Activated T-cell treated with anti-CD3 and anti-CD28 coated beads, Interleukin-2, amount 50 U/mL, for 1 hour (primary cell): ENCODE measurements around the gene ING2.
"Not testable (repeated sequence)": the region's sequence is repeated elsewhere in the genome, so short reads cannot be mapped to it uniquely, and the experiment has no call there.

Source experiments
- DNase-seq: peaks from one replicate; pipeline ENCODE4 v3.0.0-alpha.2; 2020

Gene ING2

GRCh38 chr4:183550345-183551093, 45.7 kb downstream of the ING2 start:
- no peak for DNase-seq

DNA sequence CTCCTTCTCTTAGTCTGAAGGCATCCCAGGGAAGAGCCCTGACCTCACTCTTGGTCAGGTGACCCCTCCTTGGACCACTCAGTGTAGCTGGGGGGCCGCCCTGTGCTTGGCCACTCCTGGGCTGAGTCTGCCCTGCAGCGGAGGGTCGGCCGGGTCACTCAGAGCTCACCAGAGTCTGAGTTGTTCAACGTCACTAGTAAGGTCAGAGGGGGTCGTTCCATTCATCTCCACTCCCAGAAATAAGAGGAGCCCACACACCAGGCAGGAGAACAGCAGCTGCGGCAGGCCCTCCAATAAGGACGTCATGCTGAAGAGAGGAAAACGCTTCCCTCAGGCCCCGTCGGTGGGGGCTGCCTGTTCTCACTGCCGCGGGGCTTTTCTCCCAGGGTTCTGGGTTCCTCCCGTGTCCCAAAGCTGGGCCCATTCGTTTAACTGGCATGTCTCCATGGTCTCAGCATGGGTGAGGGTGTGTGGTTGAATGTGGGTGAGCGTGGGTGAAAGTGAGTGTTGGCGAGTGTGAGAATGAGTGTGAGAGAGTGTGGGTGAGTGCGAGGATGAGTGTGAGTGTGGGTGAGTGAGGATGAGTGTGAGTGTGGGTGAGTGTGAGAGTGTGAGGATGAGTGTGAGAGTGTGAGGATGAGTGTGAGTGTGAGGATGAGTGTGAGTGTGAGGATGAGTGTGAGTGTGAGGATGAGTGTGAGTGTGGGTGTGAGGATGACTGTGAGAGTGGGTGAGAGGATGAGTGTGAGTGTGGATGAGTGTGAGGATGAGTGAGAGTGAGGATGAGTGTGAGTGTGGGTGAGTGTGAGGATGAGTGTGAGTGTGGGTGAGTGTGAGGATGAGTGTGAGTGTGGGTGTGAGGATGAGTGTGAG, 47.7 kb downstream of the ING2 start:
- DNase-seq = no peak

- DNase-seq = not testable (repeated sequence)
Measured at GRCh38 chr4:183553147-183553478, 48.3 kb downstream of the ING2 start.

DNA sequence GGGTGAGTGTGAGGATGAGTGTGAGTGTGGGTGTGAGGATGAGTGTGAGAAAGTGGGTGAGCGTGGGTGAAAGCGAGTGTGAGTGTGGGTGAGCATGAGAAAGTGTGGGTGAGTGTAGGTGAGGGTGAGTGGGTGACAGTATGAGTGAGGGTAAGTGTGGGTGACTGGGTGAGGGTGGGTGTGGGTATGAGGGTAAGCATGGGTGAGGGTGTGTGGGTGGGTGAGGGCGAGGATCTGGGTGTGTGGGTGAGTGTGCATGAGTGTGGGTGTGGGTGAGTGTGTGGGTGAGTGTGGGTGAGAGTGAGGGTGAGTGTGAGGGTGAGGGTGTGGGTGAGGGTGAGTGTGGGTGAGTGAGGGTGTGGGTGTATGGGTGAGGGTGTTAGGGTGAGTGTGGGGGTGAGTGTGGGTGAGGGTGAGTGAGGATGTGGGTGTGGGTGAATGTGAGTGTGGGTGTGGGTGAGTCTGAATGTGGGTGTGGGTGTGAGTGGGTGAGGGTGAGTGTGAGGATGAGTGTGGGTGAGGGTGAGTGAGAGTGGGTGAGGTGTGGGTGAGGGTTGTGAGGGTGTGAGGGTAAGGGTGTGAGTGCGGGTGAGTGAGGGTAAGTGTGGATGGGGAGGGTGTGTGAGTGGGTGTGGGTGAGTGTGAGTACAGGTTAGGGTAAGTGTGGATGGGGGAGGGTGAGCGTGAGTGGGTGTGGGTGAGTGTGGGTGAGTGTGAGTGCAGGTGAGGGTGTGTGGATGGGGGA, 48.9 kb downstream of the ING2 start:
- DNase-seq = no peak

GRCh38 chr4:183554346-183554686, 49.5 kb downstream of the ING2 start:
- no peak for DNase-seq

DNA sequence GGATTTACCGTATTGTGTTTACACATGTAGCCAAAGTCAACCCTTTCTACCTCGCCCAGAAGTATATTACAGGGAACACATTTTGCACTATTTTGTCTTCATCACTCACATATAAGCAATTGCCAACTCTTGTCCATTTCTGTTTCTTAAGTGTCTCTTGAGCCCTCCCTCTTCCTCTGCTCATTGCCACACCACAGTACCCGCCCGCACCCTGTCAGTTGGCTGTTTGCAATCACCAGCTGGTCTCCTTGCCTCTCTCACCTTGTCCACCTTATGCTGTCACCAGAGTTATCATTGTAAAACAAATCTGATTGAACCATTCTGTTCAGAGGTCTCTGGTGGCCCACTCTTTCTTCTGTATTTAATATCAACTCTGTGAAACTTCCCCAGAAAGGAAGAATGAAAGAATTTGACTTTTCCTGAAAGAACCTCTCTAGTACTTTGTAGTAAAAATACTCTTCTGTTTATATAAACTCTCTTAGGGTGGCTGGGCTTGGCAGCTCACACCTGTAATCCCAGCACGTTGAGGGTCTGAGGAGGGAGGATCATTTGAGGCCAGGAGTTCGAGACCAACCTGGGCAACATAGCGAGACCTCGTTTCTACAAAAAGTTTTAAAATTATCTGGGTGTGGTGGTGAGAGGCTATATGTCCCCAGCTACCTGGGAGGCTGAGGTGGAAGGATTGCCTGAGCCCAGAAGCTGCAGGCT, 50.2 kb downstream of the ING2 start:
- DNase-seq = no peak

DNA sequence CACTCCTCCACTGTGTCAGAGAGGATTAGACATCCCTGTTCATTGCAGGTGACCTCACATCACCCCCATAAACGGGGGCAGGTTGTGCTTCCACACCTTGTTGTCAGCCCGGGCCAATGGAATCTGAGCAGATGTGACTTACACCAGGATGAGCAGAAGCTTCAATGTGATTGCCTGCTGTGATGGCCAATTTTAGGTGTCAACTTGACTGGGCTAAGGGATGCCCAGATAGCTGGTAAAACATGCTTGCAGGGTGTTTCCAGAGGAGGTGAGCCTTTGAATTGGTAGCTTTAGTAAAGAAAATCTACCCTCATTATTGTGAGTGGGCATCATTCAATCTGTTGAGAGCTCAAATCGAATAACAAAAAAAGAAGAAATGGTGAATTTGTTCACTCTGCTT, 52.1 kb downstream of the ING2 start:
- no peak for DNase-seq

- DNase-seq = no peak
Measured at GRCh38 chr4:183557611-183558010, 52.8 kb downstream of the ING2 start.

- no peak for DNase-seq
Measured at GRCh38 chr4:183558873-183559272, 54.0 kb downstream of the ING2 start.

DNA sequence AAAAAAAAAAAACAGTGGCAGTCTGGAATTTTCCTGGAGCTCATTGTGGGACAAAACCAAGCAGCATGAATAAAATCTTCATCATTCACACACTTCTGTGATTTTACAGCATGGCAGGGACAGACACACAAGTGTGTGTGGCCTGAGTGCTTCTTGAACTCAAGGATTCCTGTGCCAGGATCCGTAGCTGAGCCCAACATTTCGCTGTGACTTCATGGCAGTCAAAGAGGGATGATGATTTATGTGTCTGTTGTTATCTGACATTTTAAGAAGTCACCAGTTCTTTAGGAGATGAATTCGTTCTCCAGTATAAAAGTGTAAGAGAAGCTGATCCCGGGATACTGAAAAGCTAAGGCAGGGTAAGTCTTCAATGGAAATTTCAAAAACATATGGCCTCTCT, 57.0 kb downstream of the ING2 start:
- no peak for DNase-seq
